IMR-90 (cell line): Measurements from ENCODE around the gene EXOC6. TPM values are rescaled to one million over a fixed set of nuclear protein-coding genes. Genes with fewer than 3 reads are reported as not detected.

Experiments used
- ATAC-seq: fragments of 200-7000 bp; cut with Tn5 transposase; 2 replicates; pipeline ENCODE4 v1.9.1; 2020; ENCODE audit warnings: low read depth, mild to moderate bottlenecking, moderate library complexity
- BruUV-seq: library from RNA; stranded (reverse); fragments of 400-500 nt; replicated peaks from 2 replicates; lab custom pipeline; 2021; lab: Mats Ljungman, UMichigan
- CTCF ChIA-PET: fragments of 300-600 bp; formaldehyde crosslinking; extraction: SDS; loops from one replicate; lab custom pipeline; 2021; ENCODE audit warnings: antibody characterized with exemption; lab: Yijun Ruan, JAX
- POLR2A ChIA-PET: fragments of 300-600 bp; sonication (Branson Sonifier 250); formaldehyde crosslinking; loops from one replicate; lab custom pipeline; 2022; ENCODE audit warnings: antibody characterized with exemption; ENCODE audit not compliant: unreplicated experiment; lab: Charles Lee
- DNase-seq: peaks from one replicate; pipeline ENCODE4 v3.0.0; 2013
- H2AFZ ChIP-seq: replicated peaks from 2 replicates; pipeline ENCODE3; 2013; ENCODE audit warnings: low read length, mild to moderate bottlenecking; ENCODE audit not compliant: poor library complexity
- H2AK5ac ChIP-seq: 2 replicates; pipeline ENCODE4 v1.6.1; 2013; ENCODE audit warnings: low read depth, low read length, inconsistent platforms
- H2AK9ac ChIP-seq: replicated peaks from 2 replicates; pipeline ENCODE3; 2013; ENCODE audit warnings: mild to moderate bottlenecking, low read depth, low read length, moderate library complexity; ENCODE audit not compliant: poor library complexity
- H2BK120ac ChIP-seq: 2 replicates; pipeline ENCODE4 v1.6.1; 2013; ENCODE audit warnings: low read depth, low read length, inconsistent platforms
- H2BK15ac ChIP-seq: 3 replicates; pipeline ENCODE4 v1.6.1; 2013; ENCODE audit warnings: low read depth, low read length, inconsistent platforms
- H2BK20ac ChIP-seq: 2 replicates; pipeline ENCODE4 v1.6.1; 2013; ENCODE audit warnings: low read depth, mild to moderate bottlenecking, inconsistent platforms, low read length, moderate library complexity
- H2BK5ac ChIP-seq: 2 replicates; pipeline ENCODE4 v1.6.1; 2013; ENCODE audit warnings: mild to moderate bottlenecking, low read depth, low read length, inconsistent platforms; ENCODE audit not compliant: poor library complexity, severe bottlenecking
- H3K14ac ChIP-seq: replicated peaks from 2 replicates; pipeline ENCODE4 v1.6.1; 2013; ENCODE audit warnings: low read depth, low read length, inconsistent platforms
- H3K18ac ChIP-seq: 2 replicates; pipeline ENCODE4 v1.6.1; 2013; ENCODE audit warnings: low read depth, low read length, control low read depth
- H3K23ac ChIP-seq: 2 replicates; pipeline ENCODE4 v1.6.1; 2013; ENCODE audit warnings: low read depth, low read length, inconsistent platforms
- H3K27ac ChIP-seq: 2 replicates; pipeline ENCODE4 v1.5.1; 2013; ENCODE audit warnings: mild to moderate bottlenecking, control low read depth, low read length; ENCODE audit not compliant: insufficient read depth
- H3K27me3 ChIP-seq: 2 replicates; pipeline ENCODE4 v1.6.1; 2013; ENCODE audit warnings: low read length; ENCODE audit not compliant: control insufficient read depth, insufficient read depth
- H3K36me3 ChIP-seq: 2 replicates; pipeline ENCODE4 v1.6.1; 2013; ENCODE audit warnings: low read length, mixed read lengths; ENCODE audit not compliant: control insufficient read depth, insufficient read depth
- H3K4ac ChIP-seq: 2 replicates; pipeline ENCODE4 v1.6.1; 2013; ENCODE audit warnings: low read depth, low read length, inconsistent platforms
- H3K4me1 ChIP-seq: 2 replicates; pipeline ENCODE4 v1.6.1; 2013; ENCODE audit warnings: low read length, mixed read lengths; ENCODE audit not compliant: control insufficient read depth, insufficient read depth
- H3K4me2 ChIP-seq: 2 replicates; pipeline ENCODE4 v1.6.1; 2013; ENCODE audit warnings: low read depth, mild to moderate bottlenecking, control low read depth, low read length, moderate library complexity
- H3K4me3 ChIP-seq: 2 replicates; pipeline ENCODE4 v1.5.1; 2013; ENCODE audit warnings: low read depth, mild to moderate bottlenecking, control low read depth, low read length, moderate library complexity; ENCODE audit not compliant: insufficient read depth
- H3K56ac ChIP-seq: 2 replicates; pipeline ENCODE4 v1.6.1; 2013; ENCODE audit warnings: low read length, inconsistent platforms; ENCODE audit not compliant: insufficient read depth; ENCODE audit errors: extremely low read depth
- H3K79me1 ChIP-seq, 2 experiments: 2 replicates each; pipeline ENCODE4 v1.6.1; 2013; ENCODE audit warnings: low read length in 2 of 2, inconsistent platforms in 1 of 2, low read depth in 1 of 2
- H3K9ac ChIP-seq: 2 replicates; pipeline ENCODE4 v1.6.1; 2013; ENCODE audit warnings: low read depth, low read length, control low read depth
- H3K9me1 ChIP-seq: 2 replicates; pipeline ENCODE4 v1.6.1; 2013; ENCODE audit warnings: low read length, inconsistent platforms; ENCODE audit not compliant: insufficient read depth
- H3K9me3 ChIP-seq: 2 replicates; pipeline ENCODE4 v1.6.1; 2013; ENCODE audit warnings: low read length; ENCODE audit not compliant: control insufficient read depth, insufficient read depth
- H4K20me1 ChIP-seq: 2 replicates; pipeline ENCODE4 v1.6.1; 2013; ENCODE audit warnings: low read length, inconsistent platforms; ENCODE audit not compliant: insufficient read depth
- H4K5ac ChIP-seq: 2 replicates; pipeline ENCODE4 v1.6.1; 2013; ENCODE audit warnings: mild to moderate bottlenecking, low read depth, low read length, control low read depth
- H4K8ac ChIP-seq, 2 experiments: 2 replicates each; pipeline ENCODE4 v1.6.1; 2013; ENCODE audit warnings: low read depth in 2 of 2, low read length in 2 of 2, control low read depth in 1 of 2, inconsistent platforms in 1 of 2
- H4K91ac ChIP-seq: 2 replicates; pipeline ENCODE4 v1.6.1; 2013; ENCODE audit warnings: low read depth, low read length, inconsistent platforms; ENCODE audit not compliant: insufficient read depth
- BHLHE40 ChIP-seq: fragments of 150-350 bp; IDR thresholded peaks from 2 replicates; pipeline ENCODE4 v1.6.1; 2016; ENCODE audit warnings: mild to moderate bottlenecking, low read depth, low read length
- CEBPB ChIP-seq: IDR thresholded peaks from 2 replicates; pipeline ENCODE4 v1.6.1; 2012; ENCODE audit warnings: low read depth, low read length, improper control_type of control experiment
- CHD1 ChIP-seq: IDR thresholded peaks from 2 replicates; pipeline ENCODE4 v1.6.1; 2012; ENCODE audit warnings: low read depth, low read length, improper control_type of control experiment
- FOS ChIP-seq: fragments of 150-350 bp; IDR thresholded peaks from 2 replicates; pipeline ENCODE4 v1.6.1; 2016; ENCODE audit warnings: low read depth, low read length
- MAFK ChIP-seq: IDR thresholded peaks from 2 replicates; pipeline ENCODE4 v1.6.1; 2012; ENCODE audit warnings: low read depth, low read length, improper control_type of control experiment
- MAZ ChIP-seq: IDR thresholded peaks from 2 replicates; pipeline ENCODE4 v1.6.1; 2012; ENCODE audit warnings: low read depth, mild to moderate bottlenecking, low read length, improper control_type of control experiment, moderate library complexity, borderline replicate concordance
- MXI1 ChIP-seq: IDR thresholded peaks from 2 replicates; pipeline ENCODE4 v1.6.1; 2012; ENCODE audit warnings: low read depth, mild to moderate bottlenecking, low read length, moderate library complexity, borderline replicate concordance
- NFE2L2 ChIP-seq: fragments of 150-350 bp; IDR thresholded peaks from 2 replicates; pipeline ENCODE4 v1.6.1; 2016; ENCODE audit warnings: low read depth, mild to moderate bottlenecking, low read length
- POLR2A ChIP-seq: IDR thresholded peaks from 2 replicates; pipeline ENCODE4 v1.6.1; 2012; ENCODE audit warnings: mild to moderate bottlenecking, low read depth, low read length
- RAD21 ChIP-seq: IDR thresholded peaks from 2 replicates; pipeline ENCODE4 v1.6.1; 2012; ENCODE audit warnings: low read length, improper control_type of control experiment
- RCOR1 ChIP-seq: IDR thresholded peaks from 2 replicates; pipeline ENCODE4 v1.6.1; 2012; ENCODE audit warnings: mild to moderate bottlenecking, low read length, improper control_type of control experiment; ENCODE audit not compliant: insufficient replicate concordance
- RFX5 ChIP-seq: IDR thresholded peaks from 2 replicates; pipeline ENCODE4 v1.8.0; 2012; ENCODE audit warnings: low read depth, mild to moderate bottlenecking, low read length, moderate library complexity
- SMC3 ChIP-seq: fragments of 150-350 bp; IDR thresholded peaks from 2 replicates; pipeline ENCODE4 v1.6.1; 2016; ENCODE audit warnings: low read depth, mild to moderate bottlenecking, antibody characterized with exemption, low read length, moderate library complexity
- WGBS, 2 experiments: methylation state at CpG; one replicate each; pipeline versions ENCODE4 v1.1.5 to v1.1.7; 2013; ENCODE audit warnings: missing lambda C conversion rate in 2 of 2; ENCODE audit not compliant: insufficient read length in 1 of 2; ENCODE audit errors: extremely low coverage in 2 of 2; 5-methylcytosine and 5-hydroxymethylcytosine counted together
- dilution Hi-C: fragments of 300-500 bp; cut with HindIII; formaldehyde crosslinking; loops from one replicate; pipeline ENCODE4 v1.14.3; 2018; ENCODE audit warnings: low sequenced_read_pairs; ENCODE audit not compliant: unreplicated experiment
- in situ Hi-C: fragments of 300-500 bp; cut with MboI; formaldehyde crosslinking; loops from 3 replicates; pipeline ENCODE4 v1.14.3; 2019; ENCODE audit warnings: low sequenced_read_pairs, inconsistent platforms, mixed read lengths
- intact Hi-C: fragments of 100-400 bp; cut with micrococcal nuclease; formaldehyde crosslinking; loops from 2 replicates; pipeline ENCODE4 v1.10.0; 2022
- polyA plus RNA-seq, 3 experiments: library from polyadenylated mRNA; depleted of rRNA; stranded (reverse); fragments of >200 nt; gene quantifications; 2 replicates each; pipeline ENCODE4 v1.2.3, GENCODE V29; 2012; ENCODE audit warnings: low replicate concordance in 1 of 3
- total RNA-seq: library from RNA; depleted of rRNA; stranded (reverse); fragments of >200 nt; gene quantifications from 2 replicates; pipeline ENCODE4 v1.2.3, GENCODE V29; 2012
- TF ChIP-seq, protein P1 (sequence below): conservative IDR thresholded peaks from 2 replicates; pipeline ENCODE4 v1.5.1; 2012; ENCODE audit warnings: mild to moderate bottlenecking, low read depth, low read length, improper control_type of control experiment
- TF ChIP-seq, protein P2 (sequence below): fragments of 150-350 bp; IDR thresholded peaks from 2 replicates; pipeline ENCODE4 v1.6.1; 2017; ENCODE audit warnings: mild to moderate bottlenecking, antibody characterized with exemption, low read length, low read depth
- TF ChIP-seq, protein P3 (sequence below): fragments of 150-350 bp; IDR thresholded peaks from 2 replicates; pipeline ENCODE4 v1.6.1; 2016; ENCODE audit warnings: low read depth, mild to moderate bottlenecking, low read length, moderate library complexity, borderline replicate concordance

The EXOC6 gene
- total and polyA plus RNA-seq, 2 of the 4 experiments (the other 2 are of a cell fraction) = 4.5 to 11.5 TPM

DNA sequence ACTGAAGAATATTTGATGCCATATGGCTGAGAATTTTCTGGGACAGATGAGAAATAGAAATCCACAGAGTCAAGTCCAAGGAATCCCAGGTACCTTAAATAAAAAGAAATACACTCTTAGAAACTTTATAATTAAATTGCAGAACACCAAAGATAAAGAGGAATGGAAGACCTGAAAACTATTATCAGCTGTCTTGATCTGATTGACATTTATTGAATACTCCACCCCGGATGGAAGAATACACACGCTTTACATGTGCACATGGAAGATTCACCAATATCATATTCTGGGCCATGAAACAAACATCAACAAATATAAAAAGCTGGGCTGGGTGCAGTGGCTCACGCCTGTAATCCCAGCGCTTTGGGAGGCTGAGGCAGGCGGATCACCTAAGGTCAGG, 81.6 kb downstream of the EXOC6 start:
- H4K20me1 ChIP-seq = no peaks in the 10 kb centered on the region
- no peak overlapping the region for H3K27ac ChIP-seq
- H3K23ac ChIP-seq = no peak overlapping the region
- dilution Hi-C loops = no loop called here
- no peak overlapping the region for H3K14ac ChIP-seq
- no TSS peak for BruUV-seq
- in situ Hi-C loops = no loop called here
- H3K9ac ChIP-seq = no peak overlapping the region
- no peak overlapping the region for H2AK5ac ChIP-seq
- no peak overlapping the region for H2BK120ac ChIP-seq
- H3K9me1 ChIP-seq = no peaks in the 10 kb centered on the region
- H4K5ac ChIP-seq = no peak overlapping the region
- H3K4me3 ChIP-seq = no peak overlapping the region
- H3K56ac ChIP-seq = no peak overlapping the region
- intact Hi-C loops = no loop called here
- no peak overlapping the region for H3K4ac ChIP-seq
- TF ChIP-seq CHD1 (no peak), BHLHE40 (no peak), POLR2A (no peak), NFE2L2 (no peak), RFX5 (no peak), MAZ (no peak), CEBPB (no peak), RAD21 (no peak), RCOR1 (no peak), SMC3 (no peak), FOS (no peak), MAFK (no peak), MXI1 (no peak)
- TF ChIP-seq, protein P1, sequence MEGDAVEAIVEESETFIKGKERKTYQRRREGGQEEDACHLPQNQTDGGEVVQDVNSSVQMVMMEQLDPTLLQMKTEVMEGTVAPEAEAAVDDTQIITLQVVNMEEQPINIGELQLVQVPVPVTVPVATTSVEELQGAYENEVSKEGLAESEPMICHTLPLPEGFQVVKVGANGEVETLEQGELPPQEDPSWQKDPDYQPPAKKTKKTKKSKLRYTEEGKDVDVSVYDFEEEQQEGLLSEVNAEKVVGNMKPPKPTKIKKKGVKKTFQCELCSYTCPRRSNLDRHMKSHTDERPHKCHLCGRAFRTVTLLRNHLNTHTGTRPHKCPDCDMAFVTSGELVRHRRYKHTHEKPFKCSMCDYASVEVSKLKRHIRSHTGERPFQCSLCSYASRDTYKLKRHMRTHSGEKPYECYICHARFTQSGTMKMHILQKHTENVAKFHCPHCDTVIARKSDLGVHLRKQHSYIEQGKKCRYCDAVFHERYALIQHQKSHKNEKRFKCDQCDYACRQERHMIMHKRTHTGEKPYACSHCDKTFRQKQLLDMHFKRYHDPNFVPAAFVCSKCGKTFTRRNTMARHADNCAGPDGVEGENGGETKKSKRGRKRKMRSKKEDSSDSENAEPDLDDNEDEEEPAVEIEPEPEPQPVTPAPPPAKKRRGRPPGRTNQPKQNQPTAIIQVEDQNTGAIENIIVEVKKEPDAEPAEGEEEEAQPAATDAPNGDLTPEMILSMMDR = no peak
- TF ChIP-seq, protein P2, sequence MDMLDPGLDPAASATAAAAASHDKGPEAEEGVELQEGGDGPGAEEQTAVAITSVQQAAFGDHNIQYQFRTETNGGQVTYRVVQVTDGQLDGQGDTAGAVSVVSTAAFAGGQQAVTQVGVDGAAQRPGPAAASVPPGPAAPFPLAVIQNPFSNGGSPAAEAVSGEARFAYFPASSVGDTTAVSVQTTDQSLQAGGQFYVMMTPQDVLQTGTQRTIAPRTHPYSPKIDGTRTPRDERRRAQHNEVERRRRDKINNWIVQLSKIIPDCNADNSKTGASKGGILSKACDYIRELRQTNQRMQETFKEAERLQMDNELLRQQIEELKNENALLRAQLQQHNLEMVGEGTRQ = no peak
- TF ChIP-seq, protein P3, sequence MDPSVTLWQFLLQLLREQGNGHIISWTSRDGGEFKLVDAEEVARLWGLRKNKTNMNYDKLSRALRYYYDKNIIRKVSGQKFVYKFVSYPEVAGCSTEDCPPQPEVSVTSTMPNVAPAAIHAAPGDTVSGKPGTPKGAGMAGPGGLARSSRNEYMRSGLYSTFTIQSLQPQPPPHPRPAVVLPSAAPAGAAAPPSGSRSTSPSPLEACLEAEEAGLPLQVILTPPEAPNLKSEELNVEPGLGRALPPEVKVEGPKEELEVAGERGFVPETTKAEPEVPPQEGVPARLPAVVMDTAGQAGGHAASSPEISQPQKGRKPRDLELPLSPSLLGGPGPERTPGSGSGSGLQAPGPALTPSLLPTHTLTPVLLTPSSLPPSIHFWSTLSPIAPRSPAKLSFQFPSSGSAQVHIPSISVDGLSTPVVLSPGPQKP = no peak
- ChIA-PET CTCF (no interaction called here), POLR2A (no interaction called here)
- H4K8ac ChIP-seq = no peak overlapping the region
- H3K9me3 ChIP-seq = no peaks in the 10 kb centered on the region
- H3K27me3 ChIP-seq = no peaks in the 10 kb centered on the region
- H3K4me1 ChIP-seq = no peaks in the 10 kb centered on the region
- H2AK9ac ChIP-seq = no peak overlapping the region
- no peak for DNase-seq
- no peak overlapping the region for H3K18ac ChIP-seq
- no peak overlapping the region for H4K91ac ChIP-seq
- no peak overlapping the region for H2BK15ac ChIP-seq
- no peaks in the 10 kb centered on the region for H3K79me1 ChIP-seq
- WGBS, 2 experiments = no CpG with 5 or more reads among the region's 5 CpGs
- no peaks in the 10 kb centered on the region for H3K36me3 ChIP-seq
- no peak overlapping the region for H2BK20ac ChIP-seq
- ATAC-seq = no peak
- no peak overlapping the region for H2AFZ ChIP-seq
- H3K4me2 ChIP-seq = no peak overlapping the region
- no peak overlapping the region for H2BK5ac ChIP-seq
